ENCODE data around the gene STRA8. TPM values are rescaled to one million over a fixed set of nuclear protein-coding genes. Genes with fewer than 3 reads are reported as not detected.

Gene STRA8
- polyA plus RNA-seq, 1 donor (not counting 4 experiments of a cell fraction or from before 2014, with no cell fraction given) = not detected

DNA sequence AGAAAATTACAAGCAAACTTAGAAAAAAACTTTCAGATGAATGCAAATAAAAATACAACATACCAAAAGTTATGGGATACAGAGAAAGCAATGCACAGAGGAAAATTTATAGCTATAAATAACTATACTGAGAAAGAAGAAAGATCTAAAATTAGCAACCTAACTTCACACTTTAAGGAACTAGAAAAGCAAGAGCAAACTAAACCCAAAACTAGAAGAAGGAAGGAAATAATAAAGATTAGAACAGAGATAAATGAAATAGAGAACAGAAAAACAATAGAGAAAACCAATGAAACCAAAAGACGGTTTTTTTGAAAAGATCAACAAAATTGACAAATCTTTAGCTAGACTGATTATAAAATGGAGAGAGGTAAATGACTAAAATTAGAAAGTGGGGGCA lies 9.6 kb upstream of the STRA8 start:
- dilution Hi-C loops (cut with MboI; ENCODE audit: extremely low pct_ligation_motif_present, low sequenced_read_pairs) = no loop called here
- DNase-seq (ENCODE audit: low read depth, low spot score) = no peak
- no peak overlapping the region for H3K4me3 ChIP-seq (ENCODE audit: control insufficient read depth in 2 of 3, extremely low read depth in 1 of 3, insufficient read depth in 2 of 3, low read depth in 1 of 3, low read length in 3 of 3)
- no peaks in the 10 kb centered on the region for H3K36me3 ChIP-seq (ENCODE audit: control insufficient read depth in 2 of 2, extremely low read depth in 1 of 2, insufficient read depth in 2 of 2, low read length in 2 of 2)
- H3K9me1 ChIP-seq (ENCODE audit: control insufficient read depth, extremely low read depth, insufficient read depth, low read length) = no peaks in the 10 kb centered on the region
- TF ChIP-seq, protein P1, sequence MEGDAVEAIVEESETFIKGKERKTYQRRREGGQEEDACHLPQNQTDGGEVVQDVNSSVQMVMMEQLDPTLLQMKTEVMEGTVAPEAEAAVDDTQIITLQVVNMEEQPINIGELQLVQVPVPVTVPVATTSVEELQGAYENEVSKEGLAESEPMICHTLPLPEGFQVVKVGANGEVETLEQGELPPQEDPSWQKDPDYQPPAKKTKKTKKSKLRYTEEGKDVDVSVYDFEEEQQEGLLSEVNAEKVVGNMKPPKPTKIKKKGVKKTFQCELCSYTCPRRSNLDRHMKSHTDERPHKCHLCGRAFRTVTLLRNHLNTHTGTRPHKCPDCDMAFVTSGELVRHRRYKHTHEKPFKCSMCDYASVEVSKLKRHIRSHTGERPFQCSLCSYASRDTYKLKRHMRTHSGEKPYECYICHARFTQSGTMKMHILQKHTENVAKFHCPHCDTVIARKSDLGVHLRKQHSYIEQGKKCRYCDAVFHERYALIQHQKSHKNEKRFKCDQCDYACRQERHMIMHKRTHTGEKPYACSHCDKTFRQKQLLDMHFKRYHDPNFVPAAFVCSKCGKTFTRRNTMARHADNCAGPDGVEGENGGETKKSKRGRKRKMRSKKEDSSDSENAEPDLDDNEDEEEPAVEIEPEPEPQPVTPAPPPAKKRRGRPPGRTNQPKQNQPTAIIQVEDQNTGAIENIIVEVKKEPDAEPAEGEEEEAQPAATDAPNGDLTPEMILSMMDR (optimal IDR thresholded peaks at IDR 0.05 in 1 of 3, IDR thresholded peaks at IDR 0.05 in 1 of 3, conservative IDR thresholded peaks at IDR 0.05 in 1 of 3; ENCODE audit: extremely low read depth in 1 of 3, insufficient read depth in 2 of 3, low read length in 3 of 3) = no peak
- TF ChIP-seq EZH2 (IDR thresholded peaks at IDR 0.05; ENCODE audit: low read length) = no peak
- H3K79me2 ChIP-seq (ENCODE audit: control insufficient read depth, insufficient read depth, low read length) = no peaks in the 10 kb centered on the region
- no peak for FAIRE-seq
- no peak overlapping the region for H2AFZ ChIP-seq (ENCODE audit: control insufficient read depth, low read length)
- H4K20me1 ChIP-seq (ENCODE audit: control insufficient read depth, extremely low read depth, insufficient read depth, low read length) = no peaks in the 10 kb centered on the region
- no peaks in the 10 kb centered on the region for H3K9me3 ChIP-seq (ENCODE audit: control insufficient read depth, low read depth, low read length)
- H3K4me1 ChIP-seq (ENCODE audit: control insufficient read depth, extremely low read depth, insufficient read depth, low read length) = no peaks in the 10 kb centered on the region
- H3K9ac ChIP-seq (ENCODE audit: control insufficient read depth, extremely low read depth, insufficient read depth, low read length) = no peak overlapping the region
- H3K4me2 ChIP-seq (ENCODE audit: control insufficient read depth, extremely low read depth, insufficient read depth, low read depth, low read length) = no peak overlapping the region
- H3K27ac ChIP-seq (ENCODE audit: control insufficient read depth, insufficient read depth, low read length) = no peak overlapping the region
- H3K27me3 ChIP-seq (ENCODE audit: control insufficient read depth, extremely low read depth, insufficient read depth, low read length) = no peaks in the 10 kb centered on the region

DNA sequence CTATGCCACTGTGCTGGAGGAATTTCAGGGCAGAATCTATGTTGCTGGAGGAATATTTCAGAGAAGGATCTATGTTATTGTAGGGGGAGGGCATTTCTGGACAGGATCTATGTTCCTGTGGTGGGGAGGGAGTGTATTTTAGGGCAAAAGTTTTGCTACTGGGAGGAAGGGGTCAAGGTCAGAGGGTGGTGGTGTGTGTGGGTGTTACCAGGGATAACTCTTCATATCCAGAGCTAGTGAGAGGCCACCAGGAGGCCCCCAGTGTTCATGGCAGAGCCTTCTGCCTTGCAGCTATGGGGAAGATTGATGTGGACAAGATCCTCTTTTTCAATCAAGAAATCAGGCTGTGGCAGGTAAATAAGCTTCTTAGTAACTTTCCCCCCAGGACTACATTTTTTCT lies 2.0 kb upstream of the STRA8 start:
- dilution Hi-C loops (cut with MboI; ENCODE audit: extremely low pct_ligation_motif_present, low sequenced_read_pairs) = no loop called here
- Histone ChIP-seq H3K4me2 (ENCODE audit: control insufficient read depth, extremely low read depth, insufficient read depth, low read depth, low read length) (no peak overlapping the region), H3K4me1 (ENCODE audit: control insufficient read depth, extremely low read depth, insufficient read depth, low read length) (no peaks in the 10 kb centered on the region), H3K79me2 (ENCODE audit: control insufficient read depth, insufficient read depth, low read length) (no peaks in the 10 kb centered on the region), H2AFZ (ENCODE audit: control insufficient read depth, low read length) (no peak overlapping the region), H3K27me3 (ENCODE audit: control insufficient read depth, extremely low read depth, insufficient read depth, low read length) (no peaks in the 10 kb centered on the region), H3K9me3 (ENCODE audit: control insufficient read depth, low read depth, low read length) (no peaks in the 10 kb centered on the region), H4K20me1 (ENCODE audit: control insufficient read depth, extremely low read depth, insufficient read depth, low read length) (no peaks in the 10 kb centered on the region), H3K36me3 (ENCODE audit: control insufficient read depth in 2 of 2, extremely low read depth in 1 of 2, insufficient read depth in 2 of 2, low read length in 2 of 2) (no peaks in the 10 kb centered on the region), H3K9me1 (ENCODE audit: control insufficient read depth, extremely low read depth, insufficient read depth, low read length) (no peaks in the 10 kb centered on the region), H3K4me3 (ENCODE audit: control insufficient read depth in 2 of 3, extremely low read depth in 1 of 3, insufficient read depth in 2 of 3, low read depth in 1 of 3, low read length in 3 of 3) (no peak overlapping the region), H3K9ac (ENCODE audit: control insufficient read depth, extremely low read depth, insufficient read depth, low read length) (no peak overlapping the region), H3K27ac (ENCODE audit: control insufficient read depth, insufficient read depth, low read length) (no peak overlapping the region)
- FAIRE-seq (no peak), DNase-seq (ENCODE audit: low read depth, low spot score) (no peak)
- no peak for TF ChIP-seq EZH2 (IDR thresholded peaks at IDR 0.05; ENCODE audit: low read length)
- TF ChIP-seq, protein P1 (optimal IDR thresholded peaks at IDR 0.05 in 1 of 3, IDR thresholded peaks at IDR 0.05 in 1 of 3, conservative IDR thresholded peaks at IDR 0.05 in 1 of 3; ENCODE audit: extremely low read depth in 1 of 3, insufficient read depth in 2 of 3, low read length in 3 of 3) = no peak
